GM19455 (cell line): ENCODE results near the gene ARID4B.
"Not testable (repeated sequence)": the region's sequence is repeated elsewhere in the genome, so short reads cannot be mapped to it uniquely, and the experiment has no call there.

ENCODE experiments used
- ATAC-seq: cut with Tn5 transposase; IDR thresholded peaks from one replicate; pipeline ENCODE4 v1.9.1; 2021; ENCODE audit not compliant: unreplicated experiment

ARID4B gene

GRCh38 chr1:235297579-235297978 is 30.4 kb downstream of the ARID4B start:
- no peak for ATAC-seq

GRCh38 chr1:235296729-235297128 is 31.2 kb downstream of the ARID4B start:
- no peak for ATAC-seq

- ATAC-seq, result no peak
Observed at GRCh38 chr1:235295902-235296350, 32.1 kb downstream of the ARID4B start.

GRCh38 chr1:235293322-235293942 is 34.5 kb downstream of the ARID4B start:
- ATAC-seq, result no peak

GRCh38 chr1:235292790-235293189 is 35.2 kb downstream of the ARID4B start:
- ATAC-seq, result no peak

- ATAC-seq, result no peak
Observed at GRCh38 chr1:235291599-235292091, 36.3 kb downstream of the ARID4B start.

- no peak for ATAC-seq
Observed at GRCh38 chr1:235290740-235291502, 37.1 kb downstream of the ARID4B start.

- no peak for ATAC-seq
Observed at GRCh38 chr1:235289859-235290739, 37.9 kb downstream of the ARID4B start.

GRCh38 chr1:235287208-235287882 is 40.6 kb downstream of the ARID4B start:
- ATAC-seq, result no peak

- no peak for ATAC-seq
Observed at GRCh38 chr1:235286667-235287066, 41.3 kb downstream of the ARID4B start.

GRCh38 chr1:235284231-235284769 is 43.7 kb downstream of the ARID4B start:
- no peak for ATAC-seq

- ATAC-seq, result not testable (repeated sequence)
Observed at GRCh38 chr1:235283636-235284035, 44.3 kb downstream of the ARID4B start.

- ATAC-seq, result no peak
Observed at GRCh38 chr1:235280467-235280866, 47.5 kb downstream of the ARID4B start.

- no peak for ATAC-seq
Observed at GRCh38 chr1:235279694-235280093, 48.3 kb downstream of the ARID4B start.

GRCh38 chr1:235278915-235279292 is 49.1 kb downstream of the ARID4B start:
- no peak for ATAC-seq

- no peak for ATAC-seq
Observed at GRCh38 chr1:235278233-235278914, 49.6 kb downstream of the ARID4B start.

GRCh38 chr1:235277709-235278108 is 50.3 kb downstream of the ARID4B start:
- no peak for ATAC-seq

- no peak for ATAC-seq
Observed at GRCh38 chr1:235275836-235276235, 52.1 kb downstream of the ARID4B start.

GRCh38 chr1:235275223-235275622 is 52.8 kb downstream of the ARID4B start:
- ATAC-seq, result no peak

- ATAC-seq, result no peak
Observed at GRCh38 chr1:235272851-235273250, 55.1 kb downstream of the ARID4B start.
